Neuronal stem cell (in vitro differentiated cells): ENCODE results near the gene ITPR2.

Source experiments
- DNase-seq: peaks from one replicate; pipeline ENCODE4 v3.0.0-alpha.2; 2013; ENCODE audit warnings: low spot score
- H2AFZ ChIP-seq: one replicate; pipeline ENCODE4 v1.6.1; 2013; ENCODE audit warnings: mild to moderate bottlenecking, low read length, inconsistent platforms
- H2AK5ac ChIP-seq: 2 replicates; pipeline ENCODE4 v1.6.1; 2013; ENCODE audit warnings: low read depth, mild to moderate bottlenecking, inconsistent platforms, low read length, moderate library complexity, mixed read lengths
- H2BK120ac ChIP-seq: 2 replicates; pipeline ENCODE4 v1.6.1; 2013; ENCODE audit warnings: low read depth, mild to moderate bottlenecking, inconsistent platforms, low read length, moderate library complexity, mixed read lengths
- H2BK12ac ChIP-seq: one replicate; pipeline ENCODE4 v1.6.1; 2013; ENCODE audit warnings: low read length, inconsistent platforms
- H2BK15ac ChIP-seq: 2 replicates; pipeline ENCODE4 v1.6.1; 2013; ENCODE audit warnings: mild to moderate bottlenecking, low read length, inconsistent platforms, mixed read lengths
- H2BK5ac ChIP-seq: one replicate; pipeline ENCODE4 v1.6.1; 2013; ENCODE audit warnings: inconsistent platforms, mild to moderate bottlenecking, low read length, moderate library complexity
- H3K14ac ChIP-seq: one replicate; pipeline ENCODE4 v1.6.1; 2013; ENCODE audit warnings: low read length, inconsistent platforms
- H3K18ac ChIP-seq: 2 replicates; pipeline ENCODE4 v1.6.1; 2013; ENCODE audit warnings: low read length, inconsistent platforms
- H3K23ac ChIP-seq: 2 replicates; pipeline ENCODE4 v1.6.1; 2013; ENCODE audit warnings: low read depth, mild to moderate bottlenecking, mixed read lengths, low read length, inconsistent platforms; ENCODE audit not compliant: poor library complexity
- H3K27ac ChIP-seq: replicated peaks from 3 replicates; pipeline ENCODE4 v1.5.1; 2013; ENCODE audit warnings: low read length, inconsistent platforms
- H3K27me3 ChIP-seq, 3 experiments: 2 replicates each; pipeline ENCODE4 v1.6.1; 2013; ENCODE audit warnings: low read length in 3 of 3, mild to moderate bottlenecking in 2 of 3, inconsistent platforms in 1 of 3, low read depth in 1 of 3, mixed read lengths in 1 of 3, moderate library complexity in 1 of 3; ENCODE audit not compliant: control insufficient read depth in 3 of 3, insufficient read depth in 3 of 3
- H3K36me3 ChIP-seq, 2 donors: replicated peaks in 1 of 2; 2 replicates each; pipeline ENCODE4 v1.6.1; 2013; ENCODE audit warnings: low read length in 2 of 2; ENCODE audit not compliant: control insufficient read depth in 2 of 2, insufficient read depth in 2 of 2
- H3K4ac ChIP-seq: 2 replicates; pipeline ENCODE4 v1.6.1; 2013; ENCODE audit warnings: inconsistent platforms, mild to moderate bottlenecking, low read length, moderate library complexity
- H3K4me1 ChIP-seq, 2 donors: 1 replicate in 1 of 2; 2 replicates in 1 of 2; pipeline ENCODE4 v1.6.1; 2013; ENCODE audit warnings: low read length in 2 of 2, low read depth in 1 of 2; ENCODE audit not compliant: control insufficient read depth in 2 of 2, insufficient read depth in 1 of 2
- H3K4me2 ChIP-seq: one replicate; pipeline ENCODE4 v1.6.1; 2013; ENCODE audit warnings: mild to moderate bottlenecking, low read length, inconsistent platforms; ENCODE audit not compliant: insufficient read depth, poor library complexity, severe bottlenecking
- H3K4me3 ChIP-seq, 2 donors: 2 replicates each; pipeline ENCODE4 v1.5.1; 2013; ENCODE audit warnings: low read length in 2 of 2, mild to moderate bottlenecking in 2 of 2, inconsistent platforms in 1 of 2, moderate library complexity in 1 of 2
- H3K79me1 ChIP-seq: one replicate; pipeline ENCODE4 v1.6.1; 2013; ENCODE audit warnings: low read depth, mild to moderate bottlenecking, inconsistent platforms, low read length, moderate library complexity
- H3K9ac ChIP-seq: one replicate; pipeline ENCODE4 v1.6.1; 2013; ENCODE audit warnings: mild to moderate bottlenecking, low read depth, low read length, inconsistent platforms; ENCODE audit not compliant: poor library complexity
- H3K9me3 ChIP-seq, 2 donors: replicated peaks in 1 of 2; 2 replicates each; pipeline versions ENCODE3 to v1.6.1; 2013; ENCODE audit warnings: low read length in 2 of 2, mild to moderate bottlenecking in 2 of 2, inconsistent platforms in 1 of 2, low read depth in 1 of 2, mixed read lengths in 1 of 2, moderate library complexity in 1 of 2; ENCODE audit not compliant: control insufficient read depth in 2 of 2, insufficient read depth in 1 of 2
- H4K8ac ChIP-seq: one replicate; pipeline ENCODE4 v1.6.1; 2013; ENCODE audit warnings: low read depth, mild to moderate bottlenecking, inconsistent platforms, low read length, moderate library complexity
- H4K91ac ChIP-seq: one replicate; pipeline ENCODE4 v1.6.1; 2013; ENCODE audit warnings: low read length, low read depth, mild to moderate bottlenecking, inconsistent platforms; ENCODE audit not compliant: poor library complexity
- WGBS, 2 donors: extraction: QIAGEN DNeasy Blood & Tissue Kit; methylation state at CpG; one replicate each; pipeline ENCODE4 v1.1.7; 2013; ENCODE audit warnings: missing lambda C conversion rate in 2 of 2, mixed read lengths in 1 of 2; ENCODE audit not compliant: insufficient read length in 2 of 2, insufficient replicate concordance in 1 of 2; ENCODE audit errors: extremely low coverage in 2 of 2; 5-methylcytosine and 5-hydroxymethylcytosine counted together

Gene ITPR2

DNA sequence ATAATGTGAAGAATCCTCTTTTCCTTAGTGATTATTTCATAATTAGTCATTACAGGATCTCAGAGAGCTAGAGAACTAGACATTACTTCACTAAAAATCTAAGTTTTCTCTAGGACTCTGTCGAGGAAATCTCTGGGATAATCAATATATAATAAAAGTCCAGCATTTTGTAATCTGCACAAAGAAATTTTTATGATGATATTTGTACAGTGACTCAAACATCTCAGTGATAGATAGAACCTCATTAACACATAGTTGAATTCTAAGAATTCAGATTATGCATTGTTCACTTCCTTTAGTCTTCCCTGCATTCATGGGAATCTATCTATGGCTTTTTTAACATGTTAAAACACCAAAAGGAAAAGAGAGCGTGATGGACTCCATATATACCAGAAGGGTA, 11.0 kb downstream of the ITPR2 start:
- H3K4ac ChIP-seq = no peak overlapping the region
- no peak for DNase-seq
- H2AK5ac ChIP-seq = no peak overlapping the region
- no peak overlapping the region for H3K23ac ChIP-seq
- H2BK5ac ChIP-seq = no peak overlapping the region
- H3K9me3 ChIP-seq = no peaks in the 10 kb centered on the region
- no peak overlapping the region for H2BK15ac ChIP-seq
- no peak overlapping the region for H2AFZ ChIP-seq
- no peak overlapping the region for H3K18ac ChIP-seq
- H2BK12ac ChIP-seq = no peak overlapping the region
- H3K4me2 ChIP-seq = no peak overlapping the region
- H2BK120ac ChIP-seq = no peak overlapping the region
- no peaks in the 10 kb centered on the region for H3K4me1 ChIP-seq
- no peak overlapping the region for H3K4me3 ChIP-seq
- H4K91ac ChIP-seq = no peak overlapping the region
- no peak overlapping the region for H3K14ac ChIP-seq
- H3K36me3 ChIP-seq = no peaks in the 10 kb centered on the region
- no peak overlapping the region for H3K27ac ChIP-seq
- no peaks in the 10 kb centered on the region for H3K79me1 ChIP-seq
- H3K27me3 ChIP-seq = no peaks in the 10 kb centered on the region
- no peak overlapping the region for H4K8ac ChIP-seq
- H3K9ac ChIP-seq = no peak overlapping the region
- no CpG with 5 or more reads among the region's 2 CpGs for WGBS, 2 donors

DNA sequence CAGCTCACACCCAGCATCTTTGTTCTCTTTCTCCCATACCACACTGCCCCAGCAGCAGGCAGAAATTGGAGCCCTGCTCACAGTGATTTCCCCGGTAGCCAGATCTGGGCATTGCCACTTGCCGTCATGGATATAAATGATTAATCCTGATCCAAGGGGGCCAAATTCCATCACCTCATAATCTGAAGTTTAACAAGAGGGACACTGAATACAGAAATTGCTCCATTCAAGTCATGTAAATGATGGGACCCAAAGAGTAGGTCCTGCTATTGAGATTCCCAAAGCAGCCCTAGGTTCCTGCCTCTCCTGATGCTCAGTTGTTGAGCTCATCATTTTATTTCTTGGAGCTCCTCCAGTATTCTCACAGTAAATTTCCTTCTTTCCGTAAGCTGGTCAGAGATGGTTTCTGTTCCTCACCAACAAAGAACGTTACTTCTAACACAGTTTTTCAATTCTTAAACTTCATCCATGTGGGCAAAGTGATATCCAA, 11.7 kb downstream of the ITPR2 start:
- H4K8ac ChIP-seq = no peak overlapping the region
- H2BK15ac ChIP-seq = no peak overlapping the region
- H3K4ac ChIP-seq = no peak overlapping the region
- H2BK12ac ChIP-seq = no peak overlapping the region
- no peak overlapping the region for H3K9ac ChIP-seq
- WGBS, 2 donors = no CpG with 5 or more reads among the region's 4 CpGs
- H3K18ac ChIP-seq = no peak overlapping the region
- no peak overlapping the region for H3K4me2 ChIP-seq
- H2BK120ac ChIP-seq = no peak overlapping the region
- no peaks in the 10 kb centered on the region for H3K36me3 ChIP-seq
- no peak overlapping the region for H4K91ac ChIP-seq
- no peak overlapping the region for H2AK5ac ChIP-seq
- H3K79me1 ChIP-seq = no peaks in the 10 kb centered on the region
- H3K27me3 ChIP-seq = no peaks in the 10 kb centered on the region
- H3K14ac ChIP-seq = no peak overlapping the region
- no peak overlapping the region for H3K23ac ChIP-seq
- no peak for DNase-seq
- no peak overlapping the region for H2BK5ac ChIP-seq
- H3K9me3 ChIP-seq = no peaks in the 10 kb centered on the region
- no peaks in the 10 kb centered on the region for H3K4me1 ChIP-seq
- no peak overlapping the region for H3K27ac ChIP-seq
- no peak overlapping the region for H3K4me3 ChIP-seq
- no peak overlapping the region for H2AFZ ChIP-seq

DNA sequence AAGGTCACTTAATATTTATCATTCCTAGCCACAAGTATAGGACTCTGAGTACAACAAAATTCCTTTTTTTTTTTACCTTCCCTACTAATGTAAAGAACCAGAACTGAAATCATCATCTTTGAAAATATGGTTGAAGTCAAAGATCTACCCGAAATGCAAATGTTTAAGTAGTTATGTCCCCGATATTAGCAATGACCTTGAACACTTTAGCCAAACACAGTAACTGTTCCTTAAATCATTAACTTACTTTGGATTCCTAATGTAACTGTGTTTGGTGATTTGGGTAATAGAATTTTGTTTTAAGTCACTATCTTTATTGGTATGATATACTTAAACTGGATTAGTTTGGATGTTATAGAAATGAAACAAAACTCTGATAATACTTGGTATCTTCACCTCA, 14.4 kb downstream of the ITPR2 start:
- Histone ChIP-seq H2AK5ac (no peak overlapping the region), H3K79me1 (no peaks in the 10 kb centered on the region), H4K8ac (no peak overlapping the region), H3K4ac (no peak overlapping the region), H2BK12ac (no peak overlapping the region), H3K4me3 (no peak overlapping the region), H3K4me2 (no peak overlapping the region), H3K4me1 (no peaks in the 10 kb centered on the region), H2BK120ac (no peak overlapping the region), H2AFZ (no peak overlapping the region), H3K14ac (no peak overlapping the region), H3K36me3 (no peaks in the 10 kb centered on the region), H2BK15ac (no peak overlapping the region), H3K9me3 (no peaks in the 10 kb centered on the region), H3K9ac (no peak overlapping the region), H3K27ac (no peak overlapping the region), H2BK5ac (no peak overlapping the region), H3K27me3 (no peaks in the 10 kb centered on the region), H3K23ac (no peak overlapping the region), H3K18ac (no peak overlapping the region), H4K91ac (no peak overlapping the region)
- no CpG with 5 or more reads among the region's 2 CpGs for WGBS, 2 donors
- DNase-seq = no peak

DNA sequence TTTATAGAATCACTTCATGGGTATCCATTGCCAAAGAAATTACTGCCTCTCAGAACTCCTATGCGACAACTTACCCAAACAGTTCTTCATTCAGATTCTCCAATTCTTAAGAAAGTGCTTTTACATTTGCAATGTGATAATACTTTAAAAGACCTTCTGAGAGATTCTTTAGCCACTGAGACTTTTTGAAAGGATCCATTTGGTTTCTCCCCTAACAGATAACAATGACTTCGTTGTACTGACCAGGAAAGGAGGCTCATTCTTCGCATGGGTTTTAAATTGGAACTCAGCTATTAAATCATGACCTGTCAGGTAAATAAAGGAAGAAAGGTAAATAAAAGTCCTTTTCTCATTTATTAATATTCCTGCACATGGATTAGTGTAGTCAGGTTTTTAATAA, 14.8 kb downstream of the ITPR2 start:
- Histone ChIP-seq H3K27me3 (no peaks in the 10 kb centered on the region), H3K36me3 (no peaks in the 10 kb centered on the region), H3K9me3 (no peaks in the 10 kb centered on the region), H2BK5ac (no peak overlapping the region), H3K4ac (no peak overlapping the region), H2BK12ac (no peak overlapping the region), H2AFZ (no peak overlapping the region), H2AK5ac (no peak overlapping the region), H4K91ac (no peak overlapping the region), H3K14ac (no peak overlapping the region), H3K79me1 (no peaks in the 10 kb centered on the region), H4K8ac (no peak overlapping the region), H3K27ac (no peak overlapping the region), H3K4me1 (no peaks in the 10 kb centered on the region), H2BK120ac (no peak overlapping the region), H3K23ac (no peak overlapping the region), H3K4me2 (no peak overlapping the region), H3K9ac (no peak overlapping the region), H3K4me3 (no peak overlapping the region), H2BK15ac (no peak overlapping the region), H3K18ac (no peak overlapping the region)
- no peak for DNase-seq
- WGBS, 2 donors = no CpG with 5 or more reads among the region's 3 CpGs
